ENCODE measurements around the gene COBL.

GRCh38 chr7:51250512-51250911 lies 66.1 kb downstream of the COBL start:
- TF ChIP-seq POLR2A (IDR thresholded peaks at IDR 0.05) (no peak), POLR2AphosphoS5 (IDR thresholded peaks at IDR 0.05) (no peak), CTCF (IDR thresholded peaks at IDR 0.05) (no peak)

All from prostate gland (tissue), 2 donors.